Parathyroid adenoma (tissue), 2 donors: Measurements from ENCODE around the gene GDPD1.

Experiments used
- H2AFZ ChIP-seq: fragments of 300-600 bp; sonication (generic); one replicate; pipeline ENCODE4 v1.7.0; 2017; ENCODE audit warnings: antibody characterized with exemption, mild to moderate bottlenecking
- H3K27ac ChIP-seq: fragments of 300-600 bp; sonication (generic); one replicate; pipeline ENCODE4 v1.7.0; 2017
- H3K27me3 ChIP-seq: fragments of 300-600 bp; sonication (generic); one replicate; pipeline ENCODE4 v1.7.0; 2017; ENCODE audit warnings: low read length; ENCODE audit not compliant: control insufficient read depth, insufficient read depth
- H3K36me3 ChIP-seq: fragments of 300-600 bp; sonication (generic); one replicate; pipeline ENCODE4 v1.7.0; 2017; ENCODE audit warnings: low read length; ENCODE audit not compliant: control insufficient read depth, insufficient read depth
- H3K4me1 ChIP-seq: fragments of 300-600 bp; sonication (generic); one replicate; pipeline ENCODE4 v1.7.0; 2017; ENCODE audit warnings: control low read depth
- H3K4me2 ChIP-seq: fragments of 300-600 bp; sonication (generic); one replicate; pipeline ENCODE4 v1.7.0; 2017; ENCODE audit warnings: low read length
- H3K4me3 ChIP-seq: fragments of 300-600 bp; sonication (generic); one replicate; pipeline ENCODE4 v1.7.0; 2017; ENCODE audit warnings: low read depth, low read length
- H3K79me2 ChIP-seq: fragments of 300-600 bp; sonication (generic); one replicate; pipeline ENCODE4 v1.7.0; 2017; ENCODE audit warnings: control low read depth
- H3K9ac ChIP-seq: fragments of 300-600 bp; sonication (generic); one replicate; pipeline ENCODE4 v1.7.0; 2017; ENCODE audit warnings: mild to moderate bottlenecking
- H3K9me3 ChIP-seq: fragments of 300-600 bp; sonication (generic); one replicate; pipeline ENCODE4 v1.7.0; 2017; ENCODE audit warnings: low read length; ENCODE audit not compliant: control insufficient read depth
- CTCF ChIP-seq: fragments of 300-600 bp; sonication (generic); IDR thresholded peaks from one replicate; pipeline ENCODE4 v1.7.0; 2017; ENCODE audit warnings: antibody characterized with exemption, mild to moderate bottlenecking
- donor health status: primary hyperparathyroidism.

The GDPD1 gene

GRCh38 chr17:59257101-59257500 lies 36.8 kb downstream of the GDPD1 start:
- H3K4me3 ChIP-seq: no peak overlapping the region
- no peak overlapping the region for H3K27ac ChIP-seq
- H3K9me3 ChIP-seq: no peaks in the 10 kb centered on the region
- no peak overlapping the region for H3K9ac ChIP-seq
- TF ChIP-seq CTCF: no peak
- H3K27me3 ChIP-seq: no peaks in the 10 kb centered on the region
- peaks cover 2% of the 10 kb centered on the region for H3K4me1 ChIP-seq
- H3K4me2 ChIP-seq: no peak overlapping the region
- H3K79me2 ChIP-seq: no peaks in the 10 kb centered on the region
- H3K36me3 ChIP-seq: no peaks in the 10 kb centered on the region
- no peak overlapping the region for H2AFZ ChIP-seq

GRCh38 chr17:59260722-59261121 lies 40.4 kb downstream of the GDPD1 start:
- no peak overlapping the region for H3K9ac ChIP-seq
- no peaks in the 10 kb centered on the region for H3K27me3 ChIP-seq
- H3K9me3 ChIP-seq: no peaks in the 10 kb centered on the region
- H3K4me3 ChIP-seq: no peak overlapping the region
- no peak for TF ChIP-seq CTCF
- no peak overlapping the region for H3K27ac ChIP-seq
- peaks cover 2% of the 10 kb centered on the region for H3K4me1 ChIP-seq
- no peak overlapping the region for H2AFZ ChIP-seq
- no peaks in the 10 kb centered on the region for H3K79me2 ChIP-seq
- no peak overlapping the region for H3K4me2 ChIP-seq
- no peaks in the 10 kb centered on the region for H3K36me3 ChIP-seq

GRCh38 chr17:59266745-59267144 lies 46.4 kb downstream of the GDPD1 start:
- no peak overlapping the region for H3K27ac ChIP-seq
- H3K79me2 ChIP-seq: no peaks in the 10 kb centered on the region
- H3K9me3 ChIP-seq: no peaks in the 10 kb centered on the region
- TF ChIP-seq CTCF: no peak
- H3K4me2 ChIP-seq: no peak overlapping the region
- H3K9ac ChIP-seq: no peak overlapping the region
- no peaks in the 10 kb centered on the region for H3K36me3 ChIP-seq
- H2AFZ ChIP-seq: no peak overlapping the region
- no peak overlapping the region for H3K4me3 ChIP-seq
- H3K4me1 ChIP-seq: no peaks in the 10 kb centered on the region
- no peaks in the 10 kb centered on the region for H3K27me3 ChIP-seq

GRCh38 chr17:59267776-59268175 lies 47.5 kb downstream of the GDPD1 start:
- H3K4me2 ChIP-seq: no peak overlapping the region
- no peaks in the 10 kb centered on the region for H3K4me1 ChIP-seq
- H3K79me2 ChIP-seq: no peaks in the 10 kb centered on the region
- TF ChIP-seq CTCF: no peak
- H3K9ac ChIP-seq: no peak overlapping the region
- H3K27ac ChIP-seq: no peak overlapping the region
- H3K36me3 ChIP-seq: no peaks in the 10 kb centered on the region
- H3K4me3 ChIP-seq: no peak overlapping the region
- no peaks in the 10 kb centered on the region for H3K9me3 ChIP-seq
- H3K27me3 ChIP-seq: no peaks in the 10 kb centered on the region
- no peak overlapping the region for H2AFZ ChIP-seq

GRCh38 chr17:59275618-59276017 lies 55.3 kb downstream of the GDPD1 start:
- no peak overlapping the region for H3K4me3 ChIP-seq
- no peaks in the 10 kb centered on the region for H3K79me2 ChIP-seq
- no peak overlapping the region for H3K9ac ChIP-seq
- no peak overlapping the region for H3K4me2 ChIP-seq
- no peaks in the 10 kb centered on the region for H3K36me3 ChIP-seq
- H3K27me3 ChIP-seq: no peaks in the 10 kb centered on the region
- no peaks in the 10 kb centered on the region for H3K4me1 ChIP-seq
- no peak overlapping the region for H3K27ac ChIP-seq
- no peak overlapping the region for H2AFZ ChIP-seq
- TF ChIP-seq CTCF: no peak
- H3K9me3 ChIP-seq: no peaks in the 10 kb centered on the region
